AG04449 (cell line): ENCODE data around the gene TMF1.

Experiments used
- CTCF ChIA-PET: fragments of 350-600 bp; formaldehyde crosslinking; extraction: SDS; loops from one replicate; lab custom pipeline; 2021; ENCODE audit warnings: antibody characterized with exemption; lab: Yijun Ruan, JAX
- POLR2A ChIA-PET: fragments of 400-600, 350-600 bp; formaldehyde crosslinking; extraction: SDS; loops from one replicate; lab custom pipeline; 2020; ENCODE audit warnings: antibody characterized with exemption, inconsistent platforms; lab: Yijun Ruan, JAX
- DNase-seq: peaks from one replicate; pipeline ENCODE4 v3.0.0-alpha.2; 2010; ENCODE audit warnings: low read depth, low spot score
- H3K4me3 ChIP-seq: 2 replicates; pipeline ENCODE4 v1.5.1; 2011; ENCODE audit warnings: low read depth, mild to moderate bottlenecking, control low read depth, low read length
- CTCF ChIP-seq: IDR thresholded peaks from one replicate; pipeline ENCODE4 v1.5.1; 2011; ENCODE audit warnings: mild to moderate bottlenecking, moderate library complexity, low read length, control low read depth, inconsistent platforms; ENCODE audit not compliant: insufficient read depth; ENCODE audit errors: missing control alignments

The TMF1 gene

GRCh38 chr3:69066121-69066520, 14.0 kb upstream of the TMF1 start:
- TF ChIP-seq CTCF = no peak
- POLR2A ChIA-PET = no interaction called here
- CTCF ChIA-PET = no interaction called here
- DNase-seq = no peak
- no peak overlapping the region for H3K4me3 ChIP-seq

- ChIA-PET CTCF (no interaction called here), POLR2A (no interaction called here)
- DNase-seq = no peak
- no peak overlapping the region for H3K4me3 ChIP-seq
- no peak for TF ChIP-seq CTCF
Observed at GRCh38 chr3:69065318-69065964, 13.3 kb upstream of the TMF1 start.

- no peak for DNase-seq
- TF ChIP-seq CTCF = no peak
- ChIA-PET CTCF (interaction anchor here (0.7 to 1.4 kb wide), 2 partner anchors 11 to 667 kb away, joined by 3 read pairs; partner anchors contain the start of gene TMF1), POLR2A (no interaction called here)
- H3K4me3 ChIP-seq = no peak overlapping the region
Observed at GRCh38 chr3:69063636-69064035, 11.5 kb upstream of the TMF1 start.

GRCh38 chr3:69059688-69060087, 7.6 kb upstream of the TMF1 start:
- no peak for DNase-seq
- CTCF ChIA-PET = interaction anchor here (0.9 kb wide), 1 partner anchor 10 kb away, joined by 3 read pairs; no protein-coding TSS in a partner anchor
- POLR2A ChIA-PET = no interaction called here
- no peak overlapping the region for H3K4me3 ChIP-seq
- TF ChIP-seq CTCF = no peak

- CTCF ChIA-PET = no interaction called here
- POLR2A ChIA-PET = no interaction called here
- no peak for DNase-seq
- H3K4me3 ChIP-seq = no peak overlapping the region
- TF ChIP-seq CTCF = no peak
Observed at GRCh38 chr3:69058947-69059224, 6.8 kb upstream of the TMF1 start.

- CTCF ChIA-PET = no interaction called here
- no peak overlapping the region for H3K4me3 ChIP-seq
- no peak for TF ChIP-seq CTCF
- POLR2A ChIA-PET = no interaction called here
- DNase-seq = no peak
Observed at GRCh38 chr3:69058180-69058946, 6.2 kb upstream of the TMF1 start.
